ENCODE results near the gene TIGD2. TPM values are rescaled to one million over a fixed set of nuclear protein-coding genes. Genes with fewer than 3 reads are reported as not detected.

TIGD2 gene
- polyA plus RNA-seq, 1 donor from 2014 or later, result 4.7 TPM

DNA sequence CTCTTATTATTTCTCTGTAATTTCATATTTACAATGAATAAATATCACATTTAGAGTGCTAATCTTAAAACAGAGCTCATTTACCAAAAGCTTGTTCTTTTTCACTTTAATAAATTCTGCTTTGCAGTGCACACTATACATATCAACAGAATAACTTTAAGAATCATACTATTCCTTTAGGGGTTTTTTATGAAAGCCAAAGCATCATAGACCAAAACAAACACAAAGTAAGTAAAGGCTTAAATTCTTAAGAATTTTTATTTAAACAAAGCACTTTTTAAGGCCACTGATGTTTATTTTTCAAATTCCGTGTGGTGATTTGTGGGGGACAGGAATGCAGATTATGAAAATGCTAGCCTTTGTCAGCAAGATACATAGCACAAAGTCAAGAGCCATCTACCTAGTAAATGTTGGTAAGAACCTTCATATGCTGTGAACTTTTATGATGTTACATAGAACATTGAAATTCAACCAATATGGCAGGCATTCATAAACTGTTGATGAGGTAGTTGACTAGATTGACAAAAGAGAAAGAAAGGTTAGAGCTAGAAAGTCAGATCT is 17.8 kb downstream of the TIGD2 start:
- H3K9me3 ChIP-seq (ENCODE audit: low read length), result no peaks in the 10 kb centered on the region
- H3K27ac ChIP-seq (ENCODE audit: low read length), result no peak overlapping the region
- H3K4me2 ChIP-seq (ENCODE audit: low read length), result no peak overlapping the region
- H3K9ac ChIP-seq (ENCODE audit: low read length), result no peak overlapping the region
- H2AFZ ChIP-seq (ENCODE audit: low read depth, low read length), result no peak overlapping the region
- H3K9me2 ChIP-seq (ENCODE audit: insufficient read depth, low read length), result no peaks in the 10 kb centered on the region
- no peaks in the 10 kb centered on the region for H3K79me2 ChIP-seq (replicated peaks; ENCODE audit: insufficient read depth, low read length)
- H3K36me3 ChIP-seq (ENCODE audit: insufficient read depth, low read length), result no peaks in the 10 kb centered on the region
- H3K4me3 ChIP-seq (ENCODE audit: low read length), result no peak overlapping the region
- no peaks in the 10 kb centered on the region for H3F3A ChIP-seq (ENCODE audit: insufficient read depth, low read length, poor library complexity, severe bottlenecking)
- H3K27me3 ChIP-seq (ENCODE audit: insufficient read depth, low read depth, low read length), result no peaks in the 10 kb centered on the region
- no peaks in the 10 kb centered on the region for H4K20me1 ChIP-seq (ENCODE audit: insufficient read depth)
- TF ChIP-seq TAF1 (IDR thresholded peaks at IDR 0.05; ENCODE audit: low read depth) (no peak), MXI1 (conservative IDR thresholded peaks at IDR 0.05; ENCODE audit: poor library complexity, severe bottlenecking) (no peak), EP300 (conservative IDR thresholded peaks at IDR 0.05; ENCODE audit: poor library complexity, severe bottlenecking) (no peak), RAD21 (conservative IDR thresholded peaks at IDR 0.05) (no peak), SMC3 (conservative IDR thresholded peaks at IDR 0.05; ENCODE audit: poor library complexity) (no peak), REST (IDR thresholded peaks at IDR 0.05; ENCODE audit: borderline replicate concordance) (no peak), POLR2AphosphoS5 (IDR thresholded peaks at IDR 0.05) (no peak), EZH2 (IDR thresholded peaks at IDR 0.05; ENCODE audit: borderline replicate concordance, insufficient read depth, low read length, poor library complexity, severe bottlenecking) (no peak)
- TF ChIP-seq, protein P1, sequence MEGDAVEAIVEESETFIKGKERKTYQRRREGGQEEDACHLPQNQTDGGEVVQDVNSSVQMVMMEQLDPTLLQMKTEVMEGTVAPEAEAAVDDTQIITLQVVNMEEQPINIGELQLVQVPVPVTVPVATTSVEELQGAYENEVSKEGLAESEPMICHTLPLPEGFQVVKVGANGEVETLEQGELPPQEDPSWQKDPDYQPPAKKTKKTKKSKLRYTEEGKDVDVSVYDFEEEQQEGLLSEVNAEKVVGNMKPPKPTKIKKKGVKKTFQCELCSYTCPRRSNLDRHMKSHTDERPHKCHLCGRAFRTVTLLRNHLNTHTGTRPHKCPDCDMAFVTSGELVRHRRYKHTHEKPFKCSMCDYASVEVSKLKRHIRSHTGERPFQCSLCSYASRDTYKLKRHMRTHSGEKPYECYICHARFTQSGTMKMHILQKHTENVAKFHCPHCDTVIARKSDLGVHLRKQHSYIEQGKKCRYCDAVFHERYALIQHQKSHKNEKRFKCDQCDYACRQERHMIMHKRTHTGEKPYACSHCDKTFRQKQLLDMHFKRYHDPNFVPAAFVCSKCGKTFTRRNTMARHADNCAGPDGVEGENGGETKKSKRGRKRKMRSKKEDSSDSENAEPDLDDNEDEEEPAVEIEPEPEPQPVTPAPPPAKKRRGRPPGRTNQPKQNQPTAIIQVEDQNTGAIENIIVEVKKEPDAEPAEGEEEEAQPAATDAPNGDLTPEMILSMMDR (IDR thresholded peaks at IDR 0.05; ENCODE audit: poor library complexity, severe bottlenecking), result no peak

GRCh38 chr4:89134775-89135319 is 23.5 kb downstream of the TIGD2 start:
- Histone ChIP-seq H4K20me1 (ENCODE audit: insufficient read depth) (no peaks in the 10 kb centered on the region), H2AFZ (ENCODE audit: low read depth, low read length) (no peak overlapping the region), H3K79me2 (replicated peaks; ENCODE audit: insufficient read depth, low read length) (no peaks in the 10 kb centered on the region), H3K4me2 (ENCODE audit: low read length) (no peak overlapping the region), H3K9me2 (ENCODE audit: insufficient read depth, low read length) (no peaks in the 10 kb centered on the region), H3K4me3 (ENCODE audit: low read length) (no peak overlapping the region), H3K27me3 (ENCODE audit: insufficient read depth, low read depth, low read length) (no peaks in the 10 kb centered on the region), H3K36me3 (ENCODE audit: insufficient read depth, low read length) (no peaks in the 10 kb centered on the region), H3K9me3 (ENCODE audit: low read length) (no peaks in the 10 kb centered on the region), H3F3A (ENCODE audit: insufficient read depth, low read length, poor library complexity, severe bottlenecking) (no peaks in the 10 kb centered on the region), H3K27ac (ENCODE audit: low read length) (no peak overlapping the region), H3K9ac (ENCODE audit: low read length) (no peak overlapping the region)
- TF ChIP-seq EZH2 (IDR thresholded peaks at IDR 0.05; ENCODE audit: borderline replicate concordance, insufficient read depth, low read length, poor library complexity, severe bottlenecking), result no peak
- TF ChIP-seq POLR2AphosphoS5 (IDR thresholded peaks at IDR 0.05), result no peak
- no peak for TF ChIP-seq EP300 (conservative IDR thresholded peaks at IDR 0.05; ENCODE audit: poor library complexity, severe bottlenecking)
- no peak for TF ChIP-seq SMC3 (conservative IDR thresholded peaks at IDR 0.05; ENCODE audit: poor library complexity)
- TF ChIP-seq TAF1 (IDR thresholded peaks at IDR 0.05; ENCODE audit: low read depth), result no peak
- no peak for TF ChIP-seq REST (IDR thresholded peaks at IDR 0.05; ENCODE audit: borderline replicate concordance)
- no peak for TF ChIP-seq RAD21 (conservative IDR thresholded peaks at IDR 0.05)
- TF ChIP-seq, protein P1 (IDR thresholded peaks at IDR 0.05; ENCODE audit: poor library complexity, severe bottlenecking), result no peak
- no peak for TF ChIP-seq MXI1 (conservative IDR thresholded peaks at IDR 0.05; ENCODE audit: poor library complexity, severe bottlenecking)
